Liver (tissue), 9 donors: ENCODE data around the gene RERE. TPM values are rescaled to one million over a fixed set of nuclear protein-coding genes. Genes with fewer than 3 reads are reported as not detected.
"Not testable (repeated sequence)": the region's sequence is repeated elsewhere in the genome, so short reads cannot be mapped to it uniquely, and the experiment has no call there.

Experiments
- DNase-seq: peaks from one replicate; pipeline ENCODE4 v3.0.0-alpha.2; 2017; ENCODE audit warnings: low spot score
- H3K27ac ChIP-seq, 2 donors: one replicate each; pipeline ENCODE4 v1.7.0; 2013; ENCODE audit warnings: inconsistent platforms in 2 of 2, low read length in 2 of 2, control low read depth in 1 of 2, low read depth in 1 of 2, mild to moderate bottlenecking in 1 of 2
- H3K27me3 ChIP-seq, 4 donors: one replicate each; pipeline versions ENCODE4 v1.6.1 to v1.7.0; 2013; ENCODE audit warnings: low read length in 3 of 4, inconsistent platforms in 1 of 4, mild to moderate bottlenecking in 1 of 4, moderate library complexity in 1 of 4; ENCODE audit not compliant: control insufficient read depth in 4 of 4, insufficient read depth in 4 of 4
- H3K36me3 ChIP-seq, 4 donors: one replicate each; pipeline versions ENCODE4 v1.6.1 to v1.7.0; 2013; ENCODE audit warnings: low read length in 3 of 4, mild to moderate bottlenecking in 3 of 4, low read depth in 1 of 4, moderate library complexity in 1 of 4; ENCODE audit not compliant: control insufficient read depth in 4 of 4, insufficient read depth in 3 of 4
- H3K4me1 ChIP-seq, 4 donors: one replicate each; pipeline versions ENCODE4 v1.6.1 to v1.7.0; 2013; ENCODE audit warnings: low read length in 3 of 4, mild to moderate bottlenecking in 3 of 4, moderate library complexity in 1 of 4; ENCODE audit not compliant: control insufficient read depth in 4 of 4, insufficient read depth in 4 of 4
- H3K4me3 ChIP-seq, 3 donors: one replicate each; pipeline versions ENCODE4 v1.6.1 to v1.7.0; 2013; ENCODE audit warnings: low read length in 3 of 3, control low read depth in 1 of 3, low read depth in 1 of 3, mild to moderate bottlenecking in 1 of 3
- H3K9ac ChIP-seq, 2 donors: one replicate each; pipeline ENCODE4 v1.7.0; 2013; ENCODE audit warnings: low read length in 2 of 2, mild to moderate bottlenecking in 2 of 2, moderate library complexity in 2 of 2, control low read depth in 1 of 2, low read depth in 1 of 2
- H3K9me3 ChIP-seq, 4 donors: one replicate each; pipeline versions ENCODE4 v1.6.1 to v1.7.0; 2013; ENCODE audit warnings: low read length in 3 of 4; ENCODE audit not compliant: control insufficient read depth in 4 of 4
- EGR1 ChIP-seq, 2 donors: IDR thresholded peaks; 2 replicates each; pipeline ENCODE4 v1.6.1; 2016 to 2018; ENCODE audit warnings: antibody characterized with exemption in 2 of 2, low read depth in 2 of 2
- GABPA ChIP-seq, 2 donors: IDR thresholded peaks in 1 of 2; conservative IDR thresholded peaks in 1 of 2; 2 replicates each; pipeline ENCODE4 v1.6.1; 2016; ENCODE audit warnings: antibody characterized with exemption in 2 of 2, mild to moderate bottlenecking in 1 of 2, moderate library complexity in 1 of 2
- HNF4A ChIP-seq, 2 donors: conservative IDR thresholded peaks; 2 replicates each; pipeline ENCODE4 v1.6.1; 2016; ENCODE audit warnings: antibody characterized with exemption in 2 of 2, mild to moderate bottlenecking in 2 of 2
- NR2F2 ChIP-seq: IDR thresholded peaks from 2 replicates; pipeline ENCODE4 v1.6.1; 2016; ENCODE audit warnings: antibody characterized with exemption
- RAD21 ChIP-seq, 2 donors: IDR thresholded peaks; 2 replicates each; pipeline ENCODE4 v1.6.1; 2016; ENCODE audit warnings: antibody characterized with exemption in 2 of 2, mild to moderate bottlenecking in 2 of 2
- RXRA ChIP-seq, 2 donors: IDR thresholded peaks; 2 replicates each; pipeline ENCODE4 v1.6.1; 2017 to 2018; ENCODE audit warnings: antibody characterized with exemption in 2 of 2, mild to moderate bottlenecking in 1 of 2
- TAF1 ChIP-seq: conservative IDR thresholded peaks from 2 replicates; pipeline ENCODE4 v1.6.1; 2016; ENCODE audit warnings: antibody characterized with exemption, mild to moderate bottlenecking
- WGBS: extraction: QIAGEN DNeasy Blood & Tissue Kit; methylation state at CpG from one replicate; pipeline ENCODE4 v1.1.7; 2013; 5-methylcytosine and 5-hydroxymethylcytosine counted together
- polyA plus RNA-seq, 2 donors: library from polyadenylated mRNA; stranded (reverse) in 1 of 2; unstranded in 1 of 2; fragments of 200-250 nt in 1 of 2; fragments of >200 nt in 1 of 2; fragmentation: Nextera tagmentation in 1 of 2; extraction: Ambion mirVana in 1 of 2; gene quantifications; one replicate each; pipeline versions ENCODE4 v1.2.1 to v1.2.3, GENCODE V29; 2013 to 2015
- total RNA-seq, 2 donors: library from RNA; depleted of rRNA; stranded (reverse); fragments of >200 nt; gene quantifications; one replicate each; pipeline ENCODE4 v1.2.3, GENCODE V29; 2014
- TF ChIP-seq, protein P1 (sequence below): IDR thresholded peaks from 2 replicates; pipeline ENCODE4 v1.6.1; 2016; ENCODE audit warnings: antibody characterized with exemption, mild to moderate bottlenecking
- TF ChIP-seq, protein P2 (sequence below): IDR thresholded peaks from 2 replicates; pipeline ENCODE4 v1.6.1; 2016; ENCODE audit warnings: antibody characterized with exemption
- TF ChIP-seq, protein P3 (sequence below): IDR thresholded peaks from 2 replicates; pipeline ENCODE4 v1.6.1; 2016; ENCODE audit warnings: antibody characterized with exemption
- donor health status: healthy.
- donor health status: healthy.
- donor health status: healthy.
- donor health status: healthy.
- donor health status: healthy.

The RERE gene
- total and polyA plus RNA-seq, 4 donors: 9.8 to 49.1 (median 24.8) TPM

DNA sequence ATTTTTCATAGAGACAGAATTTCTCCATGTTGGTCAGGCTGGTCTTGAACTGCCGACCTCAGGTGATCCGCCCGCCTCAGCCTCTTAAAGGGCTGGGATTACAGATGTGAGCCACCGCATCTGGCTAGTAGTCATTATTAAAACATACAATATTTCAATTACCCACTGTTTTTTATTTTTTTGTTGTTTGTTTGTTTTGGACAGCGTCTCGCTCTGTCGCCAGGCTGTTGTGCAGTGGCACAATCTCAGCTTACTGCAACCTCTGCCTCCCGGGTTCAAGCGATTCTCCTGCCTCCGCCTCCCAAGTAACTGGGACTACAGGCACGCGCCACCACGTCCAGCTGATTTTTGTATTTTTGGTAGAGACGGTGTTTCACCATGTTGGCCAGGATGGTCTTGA, 90.1 kb downstream of the RERE start:
- TF ChIP-seq, protein P1, sequence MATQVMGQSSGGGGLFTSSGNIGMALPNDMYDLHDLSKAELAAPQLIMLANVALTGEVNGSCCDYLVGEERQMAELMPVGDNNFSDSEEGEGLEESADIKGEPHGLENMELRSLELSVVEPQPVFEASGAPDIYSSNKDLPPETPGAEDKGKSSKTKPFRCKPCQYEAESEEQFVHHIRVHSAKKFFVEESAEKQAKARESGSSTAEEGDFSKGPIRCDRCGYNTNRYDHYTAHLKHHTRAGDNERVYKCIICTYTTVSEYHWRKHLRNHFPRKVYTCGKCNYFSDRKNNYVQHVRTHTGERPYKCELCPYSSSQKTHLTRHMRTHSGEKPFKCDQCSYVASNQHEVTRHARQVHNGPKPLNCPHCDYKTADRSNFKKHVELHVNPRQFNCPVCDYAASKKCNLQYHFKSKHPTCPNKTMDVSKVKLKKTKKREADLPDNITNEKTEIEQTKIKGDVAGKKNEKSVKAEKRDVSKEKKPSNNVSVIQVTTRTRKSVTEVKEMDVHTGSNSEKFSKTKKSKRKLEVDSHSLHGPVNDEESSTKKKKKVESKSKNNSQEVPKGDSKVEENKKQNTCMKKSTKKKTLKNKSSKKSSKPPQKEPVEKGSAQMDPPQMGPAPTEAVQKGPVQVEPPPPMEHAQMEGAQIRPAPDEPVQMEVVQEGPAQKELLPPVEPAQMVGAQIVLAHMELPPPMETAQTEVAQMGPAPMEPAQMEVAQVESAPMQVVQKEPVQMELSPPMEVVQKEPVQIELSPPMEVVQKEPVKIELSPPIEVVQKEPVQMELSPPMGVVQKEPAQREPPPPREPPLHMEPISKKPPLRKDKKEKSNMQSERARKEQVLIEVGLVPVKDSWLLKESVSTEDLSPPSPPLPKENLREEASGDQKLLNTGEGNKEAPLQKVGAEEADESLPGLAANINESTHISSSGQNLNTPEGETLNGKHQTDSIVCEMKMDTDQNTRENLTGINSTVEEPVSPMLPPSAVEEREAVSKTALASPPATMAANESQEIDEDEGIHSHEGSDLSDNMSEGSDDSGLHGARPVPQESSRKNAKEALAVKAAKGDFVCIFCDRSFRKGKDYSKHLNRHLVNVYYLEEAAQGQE: peak; percentile 79
- H3K4me3 ChIP-seq, H3K4me1 ChIP-seq, H3K36me3 ChIP-seq, DNase-seq, H3K9ac ChIP-seq, H3K9me3 ChIP-seq, H3K27ac ChIP-seq, H3K27me3 ChIP-seq: not testable (repeated sequence)
- WGBS: 84% methylated on average over 14 of the region's 14 CpGs

DNA sequence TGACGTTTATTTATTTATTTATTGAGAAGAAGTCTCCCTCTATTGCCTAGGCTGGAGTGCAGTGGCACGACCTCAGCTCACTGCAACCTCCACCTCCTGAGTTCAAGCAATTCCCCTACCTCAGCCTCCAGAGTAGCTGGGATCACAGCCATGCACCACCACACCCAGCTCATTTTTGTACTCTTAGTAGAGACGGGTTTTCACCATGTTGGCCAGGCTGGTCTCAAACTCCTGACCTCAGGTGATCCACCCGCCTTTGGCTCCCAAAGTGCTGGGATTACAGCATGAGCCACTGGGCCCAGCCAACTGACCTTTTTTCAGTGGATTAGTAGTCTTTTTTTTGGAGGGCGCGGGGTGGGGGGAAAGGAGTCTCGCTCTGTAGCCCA, 90.6 kb downstream of the RERE start:
- H3K9me3 ChIP-seq, H3K4me1 ChIP-seq, H3K27me3 ChIP-seq, H3K4me3 ChIP-seq, H3K27ac ChIP-seq, DNase-seq, H3K9ac ChIP-seq, H3K36me3 ChIP-seq: not testable (repeated sequence)
- TF ChIP-seq RXRA (IDR thresholded peaks at IDR 0.05): peak in 1 of 2 donors; percentile 40
- 37% methylated on average over 7 of the region's 7 CpGs for WGBS

DNA sequence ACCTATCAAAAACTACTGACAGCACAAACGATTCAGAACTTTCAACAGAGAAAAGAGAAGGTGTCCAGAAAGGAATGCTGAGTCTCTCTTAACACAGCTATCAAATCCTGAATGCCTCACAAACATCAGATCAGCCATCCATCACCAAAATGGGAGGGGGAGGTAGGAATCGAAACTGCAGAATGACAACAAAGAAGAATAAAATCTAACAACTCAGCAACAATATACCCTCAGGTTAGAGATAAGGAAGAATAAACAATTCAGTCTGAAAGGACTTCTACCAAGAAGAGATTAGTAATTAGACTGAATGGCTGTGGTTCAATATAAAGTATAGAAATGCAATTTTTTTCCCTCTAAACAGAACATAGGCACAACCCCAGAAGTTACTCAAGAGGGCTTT, 94.4 kb downstream of the RERE start:
- Histone ChIP-seq H3K4me1 (peaks cover 0 to 5% (median 1%) of the 10 kb centered on the region in 4 donors), H3K27ac (no peak overlapping the region), H3K9ac (no peak overlapping the region), H3K27me3 (no peaks in the 10 kb centered on the region), H3K36me3 (no peaks in the 10 kb centered on the region), H3K9me3 (no peaks in the 10 kb centered on the region), H3K4me3 (no peak overlapping the region)
- TF ChIP-seq HNF4A (conservative IDR thresholded peaks at IDR 0.05) (no peak), NR2F2 (no peak), GABPA (IDR thresholded peaks at IDR 0.05 in 1 of 2, conservative IDR thresholded peaks at IDR 0.05 in 1 of 2) (no peak), TAF1 (no peak), RAD21 (IDR thresholded peaks at IDR 0.05) (no peak), RXRA (IDR thresholded peaks at IDR 0.05) (no peak), EGR1 (IDR thresholded peaks at IDR 0.05; ENCODE audit: low read depth in 2 of 2) (no peak)
- TF ChIP-seq, protein P2, sequence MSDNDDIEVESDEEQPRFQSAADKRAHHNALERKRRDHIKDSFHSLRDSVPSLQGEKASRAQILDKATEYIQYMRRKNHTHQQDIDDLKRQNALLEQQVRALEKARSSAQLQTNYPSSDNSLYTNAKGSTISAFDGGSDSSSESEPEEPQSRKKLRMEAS: no peak
- TF ChIP-seq, protein P1: no peak
- TF ChIP-seq, protein P3, sequence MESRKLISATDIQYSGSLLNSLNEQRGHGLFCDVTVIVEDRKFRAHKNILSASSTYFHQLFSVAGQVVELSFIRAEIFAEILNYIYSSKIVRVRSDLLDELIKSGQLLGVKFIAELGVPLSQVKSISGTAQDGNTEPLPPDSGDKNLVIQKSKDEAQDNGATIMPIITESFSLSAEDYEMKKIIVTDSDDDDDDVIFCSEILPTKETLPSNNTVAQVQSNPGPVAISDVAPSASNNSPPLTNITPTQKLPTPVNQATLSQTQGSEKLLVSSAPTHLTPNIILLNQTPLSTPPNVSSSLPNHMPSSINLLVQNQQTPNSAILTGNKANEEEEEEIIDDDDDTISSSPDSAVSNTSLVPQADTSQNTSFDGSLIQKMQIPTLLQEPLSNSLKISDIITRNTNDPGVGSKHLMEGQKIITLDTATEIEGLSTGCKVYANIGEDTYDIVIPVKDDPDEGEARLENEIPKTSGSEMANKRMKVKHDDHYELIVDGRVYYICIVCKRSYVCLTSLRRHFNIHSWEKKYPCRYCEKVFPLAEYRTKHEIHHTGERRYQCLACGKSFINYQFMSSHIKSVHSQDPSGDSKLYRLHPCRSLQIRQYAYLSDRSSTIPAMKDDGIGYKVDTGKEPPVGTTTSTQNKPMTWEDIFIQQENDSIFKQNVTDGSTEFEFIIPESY: no peak
- DNase-seq: no peak
- 54% methylated on average over 2 of the region's 2 CpGs for WGBS
